ENCODE results near the gene SNX30.

SNX30 gene

DNA sequence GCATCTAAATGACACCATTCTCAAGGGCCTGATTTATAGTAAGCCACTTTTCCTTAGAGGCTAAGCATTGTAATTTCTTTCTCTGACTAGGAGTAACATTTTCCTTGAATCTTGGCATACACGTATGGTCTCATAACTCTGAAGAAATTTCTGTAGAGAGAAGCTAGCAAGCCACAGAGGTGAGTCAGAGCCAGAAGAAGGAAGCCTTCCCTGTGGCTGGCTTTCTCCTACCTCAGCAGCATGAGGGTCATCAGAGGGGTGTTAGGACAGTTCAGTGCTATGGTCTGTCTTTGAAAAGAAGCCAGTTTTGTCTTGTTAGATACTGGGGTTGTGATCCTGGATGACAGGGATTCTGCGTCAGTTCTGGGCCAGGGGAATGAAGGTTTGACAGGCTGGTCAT, 3.2 kb downstream of the SNX30 start:
- FAIRE-seq, result no peak

DNA sequence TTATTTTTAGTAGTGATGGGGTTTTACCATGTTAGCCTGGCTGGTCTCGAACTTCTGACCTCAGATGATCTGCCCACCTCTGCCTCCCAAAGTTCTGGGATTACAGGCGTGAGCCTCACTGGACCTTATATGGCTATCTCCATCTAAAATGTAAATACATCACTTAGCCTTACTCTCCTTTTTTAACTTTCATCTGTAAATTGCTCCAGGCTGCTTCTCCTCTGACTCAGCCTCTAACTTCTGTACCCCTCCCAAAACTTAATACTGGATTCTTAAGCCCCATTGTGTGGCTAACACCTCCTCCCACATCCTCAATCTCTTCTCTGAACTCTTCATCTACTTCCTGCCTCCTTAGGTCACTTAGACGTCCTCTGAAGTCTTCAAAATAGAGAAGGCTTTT, 4.0 kb downstream of the SNX30 start:
- FAIRE-seq, result no peak

DNA sequence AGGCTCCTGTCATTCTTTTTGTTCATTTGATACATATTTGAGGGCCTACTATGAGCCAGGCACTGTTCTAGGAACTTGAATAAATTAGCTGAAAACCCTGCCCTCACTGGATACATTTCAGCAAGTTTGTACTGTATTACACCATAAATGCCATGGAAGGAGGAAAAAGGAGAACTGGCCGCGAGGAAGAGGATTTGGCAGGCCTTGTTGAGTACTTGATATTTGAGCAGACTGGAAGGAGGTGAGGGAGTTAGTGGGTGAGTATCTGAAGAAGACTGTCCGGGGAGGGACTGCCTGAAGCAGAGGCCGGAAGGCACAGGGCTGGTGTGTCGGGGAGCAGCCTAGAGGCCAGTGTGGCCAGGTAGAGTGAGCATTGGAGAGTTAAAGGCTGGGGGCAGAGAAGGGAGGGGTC, 4.5 kb downstream of the SNX30 start:
- FAIRE-seq, result no peak

DNA sequence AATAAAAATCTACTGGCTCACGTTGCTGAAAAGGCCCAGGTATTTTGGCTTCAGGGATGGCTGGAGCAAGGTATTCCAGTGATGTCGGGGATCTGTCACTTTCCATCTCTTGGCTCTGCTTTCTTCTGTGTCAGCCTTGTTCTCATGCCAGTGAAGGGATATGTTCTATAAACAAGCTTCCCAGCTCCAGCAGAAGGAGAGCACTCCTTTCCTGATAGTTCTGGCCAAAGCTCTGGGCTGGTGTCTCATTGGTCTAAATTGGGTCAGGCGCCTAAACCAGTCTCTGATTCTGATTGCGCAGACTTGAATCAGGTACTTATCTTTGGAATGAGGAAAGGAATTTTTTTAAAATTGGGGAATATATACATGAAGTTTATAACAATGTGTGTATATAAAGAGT, 5.1 kb downstream of the SNX30 start:
- no peak for FAIRE-seq

DNA sequence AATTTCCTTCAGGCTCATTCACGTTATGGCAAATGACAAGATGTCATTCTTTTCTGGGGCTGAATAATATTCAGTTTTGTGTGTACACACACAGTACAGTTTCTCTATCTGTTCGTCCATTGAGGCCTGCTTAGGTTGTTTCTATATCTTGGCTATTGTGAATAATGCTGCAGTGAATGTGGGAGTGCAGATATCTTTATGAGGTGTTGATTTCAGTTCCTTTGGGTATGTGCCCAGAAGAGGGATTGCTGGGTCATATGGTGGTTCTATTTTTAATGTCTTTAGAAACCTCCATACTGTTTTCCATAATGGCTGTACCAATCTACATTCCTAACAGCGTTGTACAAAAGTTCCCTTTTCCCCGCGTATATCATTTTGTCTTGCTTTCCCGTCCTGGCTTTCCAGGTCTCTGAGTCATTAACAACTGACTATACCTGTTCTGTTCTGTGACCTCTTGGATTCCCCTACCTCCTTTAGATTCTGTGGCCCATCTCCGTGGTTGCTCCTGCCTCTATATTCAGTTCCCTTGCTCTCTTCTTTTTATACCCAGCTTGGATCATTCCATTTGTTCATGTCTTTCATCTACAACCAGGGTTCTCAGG, 6.8 kb downstream of the SNX30 start:
- no peak for FAIRE-seq

DNA sequence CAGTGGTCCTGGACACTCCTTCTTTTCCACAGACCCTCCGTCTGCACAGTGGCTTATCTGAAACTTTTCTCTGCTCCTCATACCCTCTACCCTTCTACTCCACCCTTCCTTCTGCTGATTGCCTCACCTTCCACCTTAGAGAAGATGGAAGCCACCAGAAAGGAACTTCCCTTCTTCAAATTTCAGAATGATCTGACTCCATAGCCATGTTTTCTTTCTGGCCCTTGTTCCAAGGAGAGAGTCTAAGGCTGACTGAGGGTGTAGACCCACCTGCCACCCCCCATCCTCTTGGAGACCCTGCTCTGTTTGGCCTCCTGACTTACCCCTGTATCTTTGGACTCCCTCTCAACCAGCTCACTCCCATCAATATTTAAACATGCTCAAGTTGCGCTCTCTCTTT, 7.4 kb downstream of the SNX30 start:
- no peak for FAIRE-seq

DNA sequence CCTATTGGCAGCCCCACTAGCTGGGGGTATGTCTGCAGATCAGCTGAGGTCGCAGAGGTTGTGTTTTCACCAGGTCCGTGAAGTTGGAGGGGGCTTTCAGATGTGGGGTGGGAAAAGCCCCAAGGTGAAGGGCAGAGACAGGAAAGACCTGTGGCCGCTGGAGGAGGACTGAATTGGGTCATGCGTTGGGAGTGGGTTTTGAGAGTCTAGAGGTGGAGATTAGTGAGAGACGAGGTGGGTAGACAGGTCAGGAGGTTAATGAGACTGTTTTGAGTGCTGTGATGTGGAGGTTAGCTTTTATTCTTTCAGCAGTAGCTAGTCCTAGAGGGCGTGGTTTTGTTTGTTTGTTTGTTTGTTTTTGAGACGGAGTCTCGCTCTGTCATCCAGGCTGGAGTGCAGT, 10.3 kb downstream of the SNX30 start:
- FAIRE-seq, result no peak

DNA sequence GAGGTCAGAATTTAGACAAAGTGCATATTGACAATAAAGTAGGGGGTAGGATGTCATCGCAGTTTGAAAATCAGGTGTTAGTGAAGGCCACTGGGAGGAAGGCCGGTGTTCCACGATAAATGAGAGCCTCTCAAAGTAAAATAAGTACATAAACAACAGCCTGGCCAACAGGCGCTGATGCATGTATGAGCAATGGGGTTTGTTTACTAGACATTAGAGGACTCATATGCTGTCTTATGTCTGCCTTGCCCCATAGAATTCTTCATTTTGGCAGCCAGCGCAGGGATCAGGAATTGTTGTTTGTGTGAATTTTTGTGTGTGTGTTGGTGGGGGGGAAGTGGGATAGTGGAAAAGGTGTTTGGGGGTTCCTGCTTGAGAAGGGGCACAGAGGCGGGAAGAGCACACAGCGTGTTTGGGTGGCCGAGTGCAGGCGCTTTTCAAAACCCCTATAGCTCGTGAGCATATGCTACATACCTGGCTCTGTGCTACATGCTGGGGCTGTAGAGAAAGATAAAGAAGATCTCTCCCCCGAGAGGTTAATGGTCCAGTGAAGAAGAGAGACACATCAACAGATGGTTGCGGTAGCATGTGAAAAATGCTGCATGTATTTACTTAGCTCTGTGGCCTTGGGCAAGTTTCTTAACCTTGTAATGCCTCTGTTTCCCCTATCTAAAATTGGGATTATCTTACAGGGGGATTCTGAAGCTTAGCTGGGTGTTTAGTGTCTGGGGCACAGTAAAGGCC, 11.5 kb downstream of the SNX30 start:
- no peak for FAIRE-seq

DNA sequence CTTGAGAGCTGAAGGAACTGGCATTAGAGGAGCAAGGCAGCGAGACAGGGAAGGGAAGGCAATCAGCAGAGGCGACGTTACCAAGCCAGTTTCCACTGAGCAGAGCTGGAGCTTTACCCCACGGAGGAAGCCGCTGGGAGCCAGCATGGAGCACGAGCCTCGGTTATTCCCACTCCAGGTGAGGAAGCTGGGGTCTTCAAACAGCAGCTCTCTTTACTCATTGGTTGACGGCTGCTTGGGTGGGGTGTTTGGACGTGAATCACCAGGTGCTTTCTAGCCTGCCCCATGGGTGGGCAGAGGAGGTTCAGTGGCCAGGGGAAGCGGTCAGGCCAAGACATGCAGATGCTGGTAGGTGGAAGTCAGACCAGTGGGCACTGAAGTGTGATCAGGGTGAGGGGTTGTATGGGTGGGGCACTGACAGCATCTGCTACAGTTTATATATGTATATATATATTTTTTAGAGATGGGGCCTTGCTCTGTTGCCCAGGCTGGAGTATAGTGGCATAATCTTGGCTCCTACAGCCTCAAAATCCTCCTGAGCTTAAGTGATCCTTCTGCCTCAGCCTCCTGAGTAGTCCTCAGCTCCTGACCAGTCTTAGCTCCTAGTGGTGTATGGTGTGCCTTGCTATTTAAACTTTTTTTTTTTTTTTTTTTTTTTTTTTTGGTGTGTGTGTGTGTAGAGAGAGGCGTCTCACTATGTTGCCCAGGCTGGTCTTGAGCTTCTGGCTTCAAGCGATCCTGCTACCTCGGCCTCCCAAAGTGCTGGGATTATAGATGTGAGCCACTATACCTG, 12.4 kb downstream of the SNX30 start:
- no peak for FAIRE-seq

DNA sequence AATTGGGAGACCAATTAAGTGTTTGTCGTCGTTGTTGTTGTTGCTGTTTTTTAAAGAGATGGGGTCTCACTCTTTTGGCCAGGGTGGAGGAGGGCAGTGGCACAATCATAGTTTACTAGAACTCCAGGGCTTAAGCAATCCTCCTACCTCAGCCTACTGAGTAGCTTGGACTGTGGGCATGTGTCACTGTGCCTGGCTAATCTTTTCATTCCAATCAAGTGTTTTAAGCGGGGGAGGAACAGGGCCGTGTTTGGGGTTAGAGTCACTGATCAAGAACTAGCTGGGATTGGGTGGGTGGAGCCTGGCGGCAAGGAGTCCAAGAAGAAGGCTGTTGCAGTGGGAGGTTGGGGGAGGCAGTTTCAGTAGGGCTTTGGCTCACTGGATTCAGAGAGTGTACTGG, 13.8 kb downstream of the SNX30 start:
- no peak for FAIRE-seq

DNA sequence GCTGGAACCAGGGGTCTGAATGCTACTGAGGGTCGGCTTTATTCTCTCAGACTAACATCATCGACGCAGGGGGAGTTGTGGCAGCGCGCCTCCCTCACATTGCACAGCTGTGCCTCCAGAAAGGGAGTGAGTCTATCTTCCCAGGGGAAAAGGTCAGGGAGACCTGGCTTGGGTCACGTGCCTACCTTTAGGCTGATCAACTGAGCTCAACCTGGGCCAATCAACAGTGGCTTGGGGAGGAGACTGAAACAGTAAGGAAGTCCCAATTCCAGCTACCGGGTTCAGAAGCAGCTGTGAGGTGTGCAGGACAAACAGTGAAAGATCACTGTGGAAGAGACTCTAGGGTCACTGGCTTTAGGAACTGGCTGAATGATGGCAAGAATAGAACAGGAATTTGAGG, 14.3 kb downstream of the SNX30 start:
- no peak for FAIRE-seq

DNA sequence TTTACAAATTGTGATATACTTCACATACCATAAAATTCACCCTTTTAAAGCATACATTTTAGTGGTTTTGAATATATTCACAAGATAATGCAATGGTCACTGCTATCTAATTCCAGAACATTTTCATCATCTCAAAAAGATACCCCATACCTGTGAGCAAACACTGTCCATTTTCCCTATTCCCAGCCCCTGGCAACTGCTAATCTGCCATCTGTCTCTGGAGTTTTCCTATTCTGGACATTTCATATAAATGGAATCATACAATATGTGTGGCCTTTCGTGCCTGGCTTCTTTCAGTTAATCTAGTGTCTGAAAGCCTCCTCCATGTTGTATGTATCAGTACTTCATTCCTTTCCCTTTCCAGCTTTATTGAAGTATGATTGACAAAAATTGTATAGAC, 14.7 kb downstream of the SNX30 start:
- no peak for FAIRE-seq

DNA sequence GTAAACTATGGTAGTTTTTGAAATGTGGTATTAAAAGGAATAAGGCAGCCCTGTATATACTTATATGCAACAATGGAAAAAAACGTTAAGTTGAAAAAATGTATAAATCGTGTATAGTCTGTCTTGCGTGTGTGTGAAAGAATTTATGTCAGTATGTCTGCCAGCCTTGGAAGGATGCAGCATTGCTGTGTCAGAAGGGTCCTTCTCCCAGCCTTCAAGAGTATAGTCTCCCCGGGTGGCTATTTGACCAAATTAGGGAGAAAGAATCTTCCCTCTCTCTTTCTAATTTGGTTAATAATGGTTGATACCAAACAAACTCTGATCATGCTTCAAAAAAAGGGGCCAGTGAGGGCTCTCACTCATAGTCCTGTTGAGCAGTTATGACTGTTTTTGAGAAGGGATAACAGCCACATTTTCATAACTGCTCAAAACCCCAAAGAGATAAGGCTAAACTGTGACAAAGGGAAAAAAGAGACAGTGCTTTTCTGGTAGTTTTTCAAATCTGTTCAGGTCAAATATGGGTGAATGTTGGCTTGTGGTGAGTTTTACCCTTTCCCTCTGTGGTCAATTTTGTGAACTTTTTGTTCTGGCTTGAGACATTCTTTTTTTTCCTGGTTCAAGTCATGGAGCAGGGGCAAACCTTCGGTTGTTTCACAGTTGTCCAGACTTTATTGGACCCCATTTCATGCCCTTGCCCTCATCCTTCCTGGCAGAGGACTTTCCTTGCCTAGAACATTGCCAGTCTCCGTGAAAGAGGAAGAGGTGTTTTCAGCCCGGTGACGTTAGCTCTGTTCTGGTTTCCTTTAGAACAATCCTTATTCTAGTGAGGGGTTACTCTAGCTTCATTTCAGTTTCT, 21.0 kb downstream of the SNX30 start:
- FAIRE-seq, result no peak

DNA sequence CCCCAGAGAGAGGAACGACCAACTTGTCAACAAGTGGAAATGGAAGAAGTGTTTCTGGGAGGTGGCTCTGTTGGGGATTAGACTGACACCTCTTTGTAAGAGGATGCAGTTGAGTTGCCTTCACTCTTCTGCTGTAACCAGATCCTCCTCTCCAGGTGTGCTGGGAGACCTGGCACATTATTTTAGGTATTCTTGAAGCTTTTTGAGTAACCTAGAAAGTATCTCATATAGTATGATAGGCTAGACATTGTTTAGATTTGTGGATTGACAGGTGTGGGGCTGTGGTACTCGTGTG, 21.6 kb downstream of the SNX30 start:
- no peak for FAIRE-seq

DNA sequence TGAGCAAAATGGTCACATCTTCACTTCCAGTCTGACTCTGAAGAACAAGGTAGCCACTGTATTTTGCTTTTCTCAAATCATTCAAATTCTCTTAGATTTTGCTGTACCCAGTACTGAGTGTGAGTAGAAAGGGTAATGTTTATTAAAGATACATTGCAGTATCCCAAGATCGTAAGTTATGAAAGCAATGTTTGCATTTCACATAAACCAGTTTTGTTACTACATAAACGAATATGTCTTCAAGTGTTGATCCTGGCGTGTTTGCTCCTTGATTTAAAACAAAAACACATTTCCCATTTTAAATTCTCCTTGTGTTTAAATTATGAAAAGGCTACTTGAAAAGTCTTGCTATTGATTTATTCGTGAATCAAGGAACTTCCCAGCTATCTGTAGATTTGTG, 22.0 kb downstream of the SNX30 start:
- FAIRE-seq, result no peak

DNA sequence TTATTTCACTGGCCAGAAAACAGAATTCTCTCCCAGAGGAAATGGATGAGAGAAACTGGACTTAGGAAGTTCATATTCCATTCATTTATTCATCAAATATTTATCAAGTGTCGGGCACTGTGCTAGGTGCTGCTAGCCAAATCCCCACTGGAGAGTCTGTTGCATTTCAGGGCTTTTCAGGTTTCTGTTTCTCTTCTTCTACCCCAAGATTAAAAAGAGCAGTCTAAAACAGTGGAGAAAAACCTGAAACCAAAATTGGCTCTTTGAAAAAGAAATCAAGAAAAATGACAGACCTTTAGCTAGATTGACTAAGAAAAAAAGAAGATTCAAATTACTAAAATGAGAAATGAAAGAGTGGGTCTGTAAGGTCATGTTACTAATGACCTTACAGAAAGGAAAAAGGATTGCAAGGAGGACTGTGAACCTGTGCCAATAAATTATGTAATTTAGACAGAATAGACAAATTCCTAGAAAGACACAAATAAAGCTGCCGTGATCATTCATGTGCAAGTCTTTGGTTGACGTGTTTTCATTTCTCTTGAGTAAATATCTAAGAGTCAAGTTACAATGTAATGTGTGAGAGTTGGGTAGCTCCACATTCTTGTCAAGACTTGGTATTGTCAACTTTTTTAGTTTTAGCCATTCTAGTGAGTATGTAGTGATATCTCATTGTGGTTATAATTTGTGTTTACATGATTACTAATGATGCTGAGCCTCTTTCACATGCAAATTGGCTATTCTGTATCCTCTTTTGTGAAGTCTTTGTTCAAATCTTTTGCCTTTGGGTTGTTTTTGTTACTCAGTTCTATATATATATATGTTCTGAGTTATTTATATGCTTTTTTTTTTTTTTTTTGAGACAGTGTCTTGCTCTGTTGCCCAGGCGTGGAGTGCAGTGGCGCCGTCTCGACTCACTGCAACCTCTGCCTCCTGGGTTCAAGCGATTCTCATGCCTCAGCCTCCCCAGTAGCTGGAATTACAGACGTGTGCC, 23.7 kb downstream of the SNX30 start:
- no peak for FAIRE-seq

DNA sequence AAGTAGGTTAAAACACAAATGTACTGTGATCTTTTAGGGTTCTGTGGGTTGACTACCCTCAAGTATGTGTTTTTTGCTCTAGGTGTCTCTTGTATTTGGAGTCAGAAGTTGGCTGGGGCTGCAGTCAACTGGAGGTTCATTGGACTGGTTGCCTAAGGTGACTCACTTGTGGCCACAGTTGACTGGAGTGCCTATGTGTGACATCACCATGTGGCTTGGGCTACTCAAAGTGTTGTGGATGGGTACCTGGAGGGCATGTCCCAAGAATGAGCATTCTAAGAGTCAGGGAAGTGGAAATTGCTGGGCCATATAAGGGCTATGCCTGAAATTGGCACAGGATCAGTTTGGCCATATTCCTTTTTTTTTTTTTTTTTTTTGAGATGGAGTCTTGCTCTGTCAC, 27.4 kb downstream of the SNX30 start:
- no peak for FAIRE-seq

DNA sequence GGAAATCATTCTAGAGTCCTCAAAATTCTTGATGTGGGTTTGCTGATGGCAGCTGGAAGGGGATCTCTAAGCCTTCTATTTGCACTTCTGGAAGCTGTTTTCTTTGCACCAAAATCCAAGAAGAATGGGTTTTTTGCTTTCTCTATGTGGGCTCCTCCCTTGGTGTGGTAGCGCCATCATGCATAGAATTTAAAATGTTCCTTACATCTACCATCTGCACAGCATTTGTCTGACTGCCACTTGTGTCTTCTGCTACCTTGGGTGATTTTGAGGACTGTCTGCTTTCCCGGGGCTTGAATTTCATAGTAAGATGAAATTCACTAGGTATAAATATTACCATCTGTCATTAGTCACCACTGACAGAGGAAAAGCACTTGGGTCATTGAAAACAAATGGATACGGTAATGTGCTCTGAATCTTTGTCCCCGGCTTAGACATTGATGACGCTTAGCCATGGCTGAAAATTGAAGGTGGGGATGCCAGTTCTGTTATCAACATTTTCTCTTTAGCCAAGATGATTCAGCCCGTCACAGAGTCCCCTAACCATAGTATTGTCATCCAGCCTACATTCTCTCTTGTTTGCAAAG, 30.0 kb downstream of the SNX30 start:
- peak; percentile 95 for FAIRE-seq

DNA sequence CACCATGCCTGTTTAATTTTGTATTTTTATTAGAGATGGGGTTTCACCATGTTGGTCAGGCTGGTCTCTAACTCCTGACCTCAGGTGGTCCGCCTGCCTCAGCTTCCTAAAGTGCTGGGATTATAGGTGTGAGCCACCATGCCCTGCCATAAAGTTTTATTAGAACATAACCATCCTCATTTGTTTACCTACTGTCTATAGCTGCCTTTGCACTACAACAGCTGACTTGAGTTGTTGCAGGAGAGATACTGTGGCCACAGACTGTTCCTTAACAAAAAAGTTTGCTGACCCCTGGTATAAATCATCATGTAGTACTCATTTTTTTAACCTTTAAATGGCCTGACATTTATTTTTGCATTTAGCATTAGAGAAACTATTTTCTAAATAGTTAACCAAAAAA, 31.7 kb downstream of the SNX30 start:
- no peak for FAIRE-seq

DNA sequence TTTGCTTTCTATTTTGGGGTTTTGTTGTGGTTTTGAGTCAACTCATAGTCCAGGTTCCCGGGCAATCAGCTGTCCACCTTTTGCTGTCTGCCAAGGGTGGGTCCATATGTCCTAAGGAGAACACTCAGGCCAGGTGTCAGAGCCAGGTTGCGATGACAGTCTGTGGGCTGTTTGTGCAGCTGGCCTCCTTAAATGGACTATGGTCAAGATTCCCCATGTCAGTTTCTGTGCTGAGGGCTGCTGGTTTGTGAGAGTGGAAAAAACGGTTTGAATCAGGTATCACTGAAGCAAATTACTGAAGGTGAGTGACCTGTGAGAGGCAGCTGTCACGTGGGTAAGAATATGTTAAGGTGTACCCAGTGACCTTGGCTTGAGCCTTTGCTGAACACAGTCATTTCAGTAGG, 33.0 kb downstream of the SNX30 start:
- FAIRE-seq, result peak; percentile 5

DNA sequence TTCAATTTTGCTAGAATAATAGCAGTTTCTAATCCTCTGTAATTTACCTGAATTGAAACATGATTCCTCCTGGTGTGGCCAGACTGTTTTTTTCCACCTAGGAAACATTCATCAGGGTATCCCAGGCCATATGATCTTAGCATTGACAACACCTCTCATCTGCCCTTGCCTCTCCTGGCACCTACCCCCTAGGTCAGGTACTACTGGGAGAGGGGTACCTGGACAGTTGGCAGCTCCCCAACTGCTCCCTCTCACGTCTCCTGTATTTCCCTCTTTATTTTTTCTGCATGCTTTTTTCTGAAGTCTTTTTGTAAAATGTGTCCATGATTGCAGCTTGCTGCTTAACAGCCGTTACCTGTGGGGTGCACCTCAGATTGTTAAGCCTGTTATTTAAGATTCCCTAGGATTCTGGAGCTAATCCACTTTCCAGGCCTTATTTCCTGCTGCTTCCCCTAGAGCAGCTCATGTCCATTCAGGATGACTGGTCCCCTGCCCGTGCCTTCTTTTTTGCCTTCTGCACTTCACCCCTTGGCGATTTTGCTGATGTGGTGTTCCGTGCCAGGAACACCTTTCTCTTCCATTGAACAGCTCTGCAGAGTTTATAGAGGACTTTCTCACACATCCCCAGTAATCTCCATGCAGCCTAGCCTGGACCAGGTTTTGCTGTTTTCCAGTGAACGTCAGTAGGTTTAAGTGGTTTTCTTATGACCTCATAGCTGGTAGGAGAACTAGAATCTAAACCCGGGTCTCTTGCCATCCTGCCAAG, 33.6 kb downstream of the SNX30 start:
- peak; percentile 91 for FAIRE-seq

Measured in islet of Langerhans (tissue), 1 donor.